Liver (tissue), 3 donors: ENCODE measurements around the gene KLHDC9.

Experiments used
- ATF3 ChIP-seq: IDR thresholded peaks from 2 replicates; pipeline ENCODE4 v1.6.1; 2016; ENCODE audit warnings: antibody characterized with exemption
- CTCF ChIP-seq: fragments of 150-350 bp; IDR thresholded peaks from 2 replicates; pipeline ENCODE4 v1.5.1; 2017; ENCODE audit warnings: improper control_type of control experiment, low read depth, low read length; ENCODE audit not compliant: missing input control
- FOXA1 ChIP-seq: IDR thresholded peaks from 2 replicates; pipeline ENCODE4 v1.6.1; 2016; ENCODE audit warnings: antibody characterized with exemption
- GABPA ChIP-seq, 2 donors: IDR thresholded peaks in 1 of 2; conservative IDR thresholded peaks in 1 of 2; 2 replicates each; pipeline ENCODE4 v1.6.1; 2016; ENCODE audit warnings: antibody characterized with exemption in 2 of 2, mild to moderate bottlenecking in 1 of 2, moderate library complexity in 1 of 2
- JUND ChIP-seq, 2 donors: IDR thresholded peaks; 2 replicates each; pipeline ENCODE4 v1.6.1; 2016; ENCODE audit warnings: antibody characterized with exemption in 2 of 2
- donor health status: healthy.
- donor health status: healthy.

GRCh38 chr1:161121834-161122233 is 23.7 kb downstream of the KLHDC9 start:
- TF ChIP-seq CTCF = no peak
- TF ChIP-seq FOXA1 = no peak
- TF ChIP-seq ATF3 = no peak
- no peak for TF ChIP-seq GABPA (IDR thresholded peaks at IDR 0.05 in 1 of 2, conservative IDR thresholded peaks at IDR 0.05 in 1 of 2)
- TF ChIP-seq JUND (IDR thresholded peaks at IDR 0.05) = no peak
